H9 (cell line): ENCODE measurements around the gene ZNF217. TPM values are rescaled to one million over a fixed set of nuclear protein-coding genes. Genes with fewer than 3 reads are reported as not detected.
"Not testable (repeated sequence)": the region's sequence is repeated elsewhere in the genome, so short reads cannot be mapped to it uniquely, and the experiment has no call there.

Source experiments
- DNase-seq: peaks from one replicate; pipeline ENCODE4 v3.0.0-alpha.2; 2017
- H2AFZ ChIP-seq: one replicate; pipeline ENCODE4 v1.6.1; 2013; ENCODE audit warnings: mild to moderate bottlenecking, low read length, control low read depth, moderate library complexity
- H2AK5ac ChIP-seq: 2 replicates; pipeline ENCODE4 v1.6.1; 2013; ENCODE audit warnings: low read length, control low read depth, mixed read lengths; ENCODE audit not compliant: insufficient read length
- H2BK120ac ChIP-seq: one replicate; pipeline ENCODE4 v1.6.1; 2013; ENCODE audit warnings: low read depth, mild to moderate bottlenecking, low read length, control low read depth, inconsistent platforms; ENCODE audit not compliant: poor library complexity, severe bottlenecking
- H2BK12ac ChIP-seq: 2 replicates; pipeline ENCODE4 v1.6.1; 2013; ENCODE audit warnings: low read length, control low read depth, mixed read lengths, low read depth; ENCODE audit not compliant: insufficient read length
- H2BK15ac ChIP-seq: 2 replicates; pipeline ENCODE4 v1.6.1; 2013; ENCODE audit warnings: low read depth, low read length, control low read depth
- H2BK20ac ChIP-seq: one replicate; pipeline ENCODE4 v1.6.1; 2013; ENCODE audit warnings: low read depth, mild to moderate bottlenecking, low read length, control low read depth, inconsistent platforms; ENCODE audit not compliant: poor library complexity, severe bottlenecking
- H2BK5ac ChIP-seq: 2 replicates; pipeline ENCODE4 v1.6.1; 2013; ENCODE audit warnings: low read length, control low read depth, mixed read lengths; ENCODE audit not compliant: insufficient read length
- H3K14ac ChIP-seq: 2 replicates; pipeline ENCODE4 v1.6.1; 2013; ENCODE audit warnings: low read length, control low read depth; ENCODE audit not compliant: insufficient read depth
- H3K18ac ChIP-seq: 2 replicates; pipeline ENCODE4 v1.6.1; 2013; ENCODE audit warnings: low read depth, mild to moderate bottlenecking, mixed read lengths, low read length, control low read depth; ENCODE audit not compliant: insufficient read length
- H3K23ac ChIP-seq: 2 replicates; pipeline ENCODE4 v1.6.1; 2013; ENCODE audit warnings: low read length, control low read depth, mixed read lengths, low read depth; ENCODE audit not compliant: insufficient read length
- H3K23me2 ChIP-seq: 2 replicates; pipeline ENCODE4 v1.6.1; 2013; ENCODE audit warnings: low read depth, mild to moderate bottlenecking, mixed read lengths, low read length, control low read depth; ENCODE audit not compliant: insufficient read length, poor library complexity, severe bottlenecking
- H3K27ac ChIP-seq: 2 replicates; pipeline ENCODE4 v1.5.1; 2013; ENCODE audit warnings: low read length, control low read depth, mixed read lengths, low read depth; ENCODE audit not compliant: insufficient read length
- H3K27me3 ChIP-seq: 2 replicates; pipeline ENCODE4 v1.6.1; 2013; ENCODE audit warnings: low read length, control low read depth, inconsistent platforms; ENCODE audit not compliant: insufficient read depth
- H3K4ac ChIP-seq: 2 replicates; pipeline ENCODE4 v1.6.1; 2013; ENCODE audit warnings: low read depth, mild to moderate bottlenecking, control low read depth, inconsistent platforms, low read length, moderate library complexity
- H3K4me1 ChIP-seq: 2 replicates; pipeline ENCODE4 v1.6.1; 2013; ENCODE audit warnings: low read length, control low read depth, inconsistent platforms; ENCODE audit not compliant: insufficient read depth
- H3K4me2 ChIP-seq: 2 replicates; pipeline ENCODE4 v1.6.1; 2013; ENCODE audit warnings: low read length, control low read depth, mixed read lengths; ENCODE audit not compliant: insufficient read length, insufficient read depth
- H3K56ac ChIP-seq: 2 replicates; pipeline ENCODE4 v1.6.1; 2013; ENCODE audit warnings: low read depth, mild to moderate bottlenecking, mixed read lengths, low read length, control low read depth; ENCODE audit not compliant: insufficient read length
- H3K79me1 ChIP-seq: 2 replicates; pipeline ENCODE4 v1.6.1; 2013; ENCODE audit warnings: low read depth, mild to moderate bottlenecking, moderate library complexity, low read length, control low read depth, inconsistent platforms; ENCODE audit not compliant: insufficient read depth, poor library complexity, severe bottlenecking
- H3K79me2 ChIP-seq: 2 replicates; pipeline ENCODE4 v1.6.1; 2013; ENCODE audit warnings: low read length, control low read depth, inconsistent platforms; ENCODE audit not compliant: insufficient read depth
- H3K9ac ChIP-seq: 2 replicates; pipeline ENCODE4 v1.6.1; 2013; ENCODE audit warnings: low read length, control low read depth, mixed read lengths; ENCODE audit not compliant: insufficient read length; ENCODE audit errors: extremely low read depth
- H3K9me3 ChIP-seq: one replicate; pipeline ENCODE4 v1.6.1; 2013; ENCODE audit warnings: low read depth, low read length, inconsistent platforms; ENCODE audit not compliant: control insufficient read depth
- H3T11ph ChIP-seq: one replicate; pipeline ENCODE4 v1.6.1; 2013; ENCODE audit warnings: mild to moderate bottlenecking, low read length, control low read depth, inconsistent platforms
- H4K20me1 ChIP-seq: one replicate; pipeline ENCODE4 v1.6.1; 2013; ENCODE audit not compliant: control insufficient read depth, insufficient read length, insufficient read depth
- H4K5ac ChIP-seq: 2 replicates; pipeline ENCODE4 v1.6.1; 2013; ENCODE audit warnings: low read depth, mild to moderate bottlenecking, mixed read lengths, low read length, control low read depth; ENCODE audit not compliant: insufficient read length
- H4K8ac ChIP-seq: replicated peaks from 2 replicates; pipeline ENCODE4 v1.6.1; 2013; ENCODE audit warnings: low read length, control low read depth, mixed read lengths, low read depth; ENCODE audit not compliant: insufficient read length
- H4K91ac ChIP-seq: 2 replicates; pipeline ENCODE4 v1.6.1; 2013; ENCODE audit warnings: low read depth, mild to moderate bottlenecking, moderate library complexity, mixed read lengths, low read length, control low read depth; ENCODE audit not compliant: insufficient read length
- H3K27ac Mint-ChIP-seq, 3 experiments: 2 replicates in 2 of 3; 3 replicates in 1 of 3; pipeline ENCODE4 v1.8.0; 2020 to 2021; ENCODE audit warnings: mixed read lengths in 3 of 3, mild to moderate bottlenecking in 1 of 3, moderate library complexity in 1 of 3
- H3K27me3 Mint-ChIP-seq: 2 replicates; pipeline ENCODE4 v1.8.0; 2021; ENCODE audit warnings: low read depth, mild to moderate bottlenecking, moderate library complexity, mixed read lengths
- H3K36me3 Mint-ChIP-seq, 3 experiments: 2 replicates in 2 of 3; 3 replicates in 1 of 3; pipeline ENCODE4 v1.8.0; 2020 to 2021; ENCODE audit warnings: low read depth in 3 of 3, mixed read lengths in 3 of 3; ENCODE audit not compliant: insufficient read depth in 1 of 3
- H3K4me1 Mint-ChIP-seq, 2 experiments: 2 replicates each; pipeline ENCODE4 v1.8.0; 2020; ENCODE audit warnings: mixed read lengths in 2 of 2
- H3K4me3 Mint-ChIP-seq, 2 experiments: 2 replicates in 1 of 2; 3 replicates in 1 of 2; pipeline ENCODE4 v1.8.0; 2020 to 2021; ENCODE audit warnings: mild to moderate bottlenecking in 2 of 2, mixed read lengths in 2 of 2, moderate library complexity in 1 of 2
- H3K9me3 Mint-ChIP-seq, 2 experiments: 2 replicates in 1 of 2; 3 replicates in 1 of 2; pipeline ENCODE4 v1.8.0; 2020; ENCODE audit warnings: mild to moderate bottlenecking in 2 of 2, mixed read lengths in 2 of 2, moderate library complexity in 1 of 2
- CTCF ChIP-seq: fragments of 200-600 bp; sonication (generic); conservative IDR thresholded peaks from 3 replicates; pipeline ENCODE4 v1.8.0; 2021; ENCODE audit warnings: antibody characterized with exemption, mild to moderate bottlenecking
- WGBS: extraction: QIAGEN DNeasy Blood & Tissue Kit; methylation state at CpG from one replicate; pipeline ENCODE4 v1.1.7; 2013; ENCODE audit warnings: missing lambda C conversion rate, low lambda C conversion rate, mixed read lengths; ENCODE audit not compliant: insufficient read length; ENCODE audit errors: extremely low coverage; 5-methylcytosine and 5-hydroxymethylcytosine counted together
- total RNA-seq: library from RNA; stranded (reverse); gene quantifications from 2 replicates; pipeline ENCODE4 v1.2.1, GENCODE V29; 2021

The ZNF217 gene
- total RNA-seq, 1 experiment from 2014 or later: 82.8 TPM

GRCh38 chr20:53639128-53639527 lies 45.5 kb upstream of the ZNF217 start:
- no peak overlapping the region; a peak in 1 of 7 replicates for H3K27ac Mint-ChIP-seq
- Histone ChIP-seq H3K27ac (no peak overlapping the region), H3K27me3 (no peaks in the 10 kb centered on the region), H3K18ac (no peak overlapping the region), H3T11ph (no peak overlapping the region), H3K23me2 (no peaks in the 10 kb centered on the region), H2AFZ (no peak overlapping the region), H3K23ac (no peak overlapping the region), H3K56ac (no peak overlapping the region), H2BK15ac (no peak overlapping the region), H3K4me2 (no peak overlapping the region), H3K79me2 (no peaks in the 10 kb centered on the region), H3K9ac (no peak overlapping the region), H4K5ac (no peak overlapping the region), H2AK5ac (no peak overlapping the region), H3K9me3 (no peaks in the 10 kb centered on the region), H2BK5ac (no peak overlapping the region), H2BK20ac (no peak overlapping the region), H2BK12ac (no peak overlapping the region), H4K91ac (no peak overlapping the region), H3K4me1 (0 out of 2 replicates have a peak, but pooled peaks cover 3% of the 10 kb centered on the region), H3K4ac (no peak overlapping the region), H3K79me1 (no peaks in the 10 kb centered on the region), H4K8ac (no peak overlapping the region), H2BK120ac (no peak overlapping the region), H3K14ac (no peak overlapping the region), H4K20me1 (no peaks in the 10 kb centered on the region)
- no peaks in the 10 kb centered on the region; a peak in 1 of 5 replicates for H3K9me3 Mint-ChIP-seq
- H3K4me3 Mint-ChIP-seq: no peak overlapping the region
- no peaks in the 10 kb centered on the region for H3K36me3 Mint-ChIP-seq
- H3K4me1 Mint-ChIP-seq: peaks cover 16 to 17% of the 10 kb centered on the region in 2 experiments
- no peaks in the 10 kb centered on the region for H3K27me3 Mint-ChIP-seq
- no peak for DNase-seq
- no peak for TF ChIP-seq CTCF
- WGBS: no CpG with 5 or more reads among the region's 3 CpGs

GRCh38 chr20:53637310-53637709 lies 43.7 kb upstream of the ZNF217 start:
- not testable (repeated sequence) for H3K9me3 ChIP-seq, H3K23me2 ChIP-seq, H4K20me1 ChIP-seq, H3K9me3 Mint-ChIP-seq, H3K14ac ChIP-seq, H2AK5ac ChIP-seq, H3K4me1 Mint-ChIP-seq, H2BK20ac ChIP-seq, H3K27ac Mint-ChIP-seq, H2BK15ac ChIP-seq, H2AFZ ChIP-seq, H3K23ac ChIP-seq, H3K36me3 Mint-ChIP-seq, H2BK5ac ChIP-seq, H3K79me1 ChIP-seq, H4K91ac ChIP-seq, H2BK120ac ChIP-seq, H3K4me1 ChIP-seq, H3T11ph ChIP-seq, DNase-seq, H3K4me3 Mint-ChIP-seq, H3K79me2 ChIP-seq, H3K4me2 ChIP-seq, H4K5ac ChIP-seq, H2BK12ac ChIP-seq, H3K27ac ChIP-seq, H3K4ac ChIP-seq, H4K8ac ChIP-seq, H3K27me3 Mint-ChIP-seq, H3K56ac ChIP-seq, H3K27me3 ChIP-seq, H3K9ac ChIP-seq, H3K18ac ChIP-seq
- WGBS: no CpG with 5 or more reads among the region's 9 CpGs
